Measurements from ENCODE around the gene LRRN3.

DNA sequence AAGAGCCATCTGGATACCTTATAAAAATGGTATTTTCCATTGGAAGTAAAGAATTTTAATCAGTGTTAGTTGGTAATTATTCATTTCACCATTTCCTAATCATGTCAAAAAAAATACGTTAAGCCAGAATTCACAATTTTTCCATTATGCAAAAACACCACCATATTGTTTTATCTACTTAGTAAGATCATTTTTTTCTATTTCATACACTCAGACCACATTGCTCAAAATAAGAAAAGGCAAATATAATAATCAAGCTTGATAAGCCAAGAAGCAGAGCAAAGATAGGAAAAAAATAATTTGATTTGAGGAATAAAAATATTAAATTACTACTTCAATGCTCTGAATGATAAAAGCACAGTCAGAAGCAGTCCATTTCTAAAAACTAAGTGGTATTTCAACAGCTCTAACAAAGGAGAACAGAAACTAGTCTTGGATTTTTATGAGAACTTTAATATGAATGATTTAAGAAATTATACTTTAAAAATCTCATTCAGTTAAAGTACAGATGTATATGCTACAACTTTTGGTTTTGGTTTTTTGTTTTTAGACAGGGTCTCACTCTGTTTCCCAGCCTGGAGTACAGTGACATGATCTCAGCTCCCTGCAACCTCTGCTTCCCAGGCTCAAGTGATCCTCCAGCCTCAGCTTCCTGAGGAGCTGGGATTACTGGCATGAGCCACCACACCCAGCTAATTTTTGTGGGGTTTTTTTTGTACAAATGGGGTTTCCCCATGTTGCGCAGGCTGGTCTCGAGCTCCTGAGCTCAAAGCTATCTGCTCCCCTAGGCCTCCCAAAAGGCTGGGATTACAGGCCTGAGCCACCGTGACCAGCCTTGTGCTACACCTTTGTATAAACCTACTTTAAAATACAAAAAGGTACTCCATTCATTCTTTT, 46.6 kb downstream of the LRRN3 start:
- TF ChIP-seq CTCF (IDR thresholded peaks at IDR 0.05; ENCODE audit: borderline replicate concordance, extremely low read depth, low read length, poor library complexity, severe bottlenecking) (no peak), EZH2 (IDR thresholded peaks at IDR 0.05; ENCODE audit: borderline replicate concordance, low read depth, low read length, severe bottlenecking) (no peak)
